Endometrium (tissue), 2 donors: ENCODE measurements around the gene ARID1B.

Experiments
- FAIRE-seq: peaks from 2 replicates; lab custom pipeline; 2012; peaks lifted over from hg19 to GRCh38; lab: Jason Lieb, UNC
- donor health status: control.
- donor health status: control.

The ARID1B gene

GRCh38 chr6:157194110-157194509 is 416.9 kb downstream of the ARID1B start:
- FAIRE-seq = peak; percentile 15

GRCh38 chr6:157194643-157195042 is 417.5 kb downstream of the ARID1B start:
- no peak for FAIRE-seq

GRCh38 chr6:157196391-157196790 is 419.2 kb downstream of the ARID1B start:
- no peak for FAIRE-seq

GRCh38 chr6:157198425-157199279 is 421.5 kb downstream of the ARID1B start:
- FAIRE-seq = no peak

GRCh38 chr6:157200117-157200516 is 422.9 kb downstream of the ARID1B start:
- no peak for FAIRE-seq

GRCh38 chr6:157200611-157201010 is 423.4 kb downstream of the ARID1B start:
- no peak for FAIRE-seq

GRCh38 chr6:157201083-157201482 is 423.9 kb downstream of the ARID1B start:
- no peak for FAIRE-seq

- FAIRE-seq = no peak
Measured at GRCh38 chr6:157203312-157203744, 426.1 kb downstream of the ARID1B start.

GRCh38 chr6:157203764-157204163 is 426.6 kb downstream of the ARID1B start:
- no peak for FAIRE-seq

- FAIRE-seq = peak; percentile 82
Measured at GRCh38 chr6:157205473-157206358, 428.5 kb downstream of the ARID1B start.

- FAIRE-seq = no peak
Measured at GRCh38 chr6:157206359-157206815, 429.2 kb downstream of the ARID1B start.

- no peak for FAIRE-seq
Measured at GRCh38 chr6:157207521-157208076, 430.4 kb downstream of the ARID1B start.

- no peak for FAIRE-seq
Measured at GRCh38 chr6:157209865-157210530, 432.8 kb downstream of the ARID1B start.

GRCh38 chr6:157210954-157211353 is 433.8 kb downstream of the ARID1B start:
- no peak for FAIRE-seq

GRCh38 chr6:157211603-157212455 is 434.7 kb downstream of the ARID1B start:
- no peak for FAIRE-seq

- no peak for FAIRE-seq
Measured at GRCh38 chr6:157213426-157213825, 436.2 kb downstream of the ARID1B start.

GRCh38 chr6:157213907-157214565 is 436.9 kb downstream of the ARID1B start:
- no peak for FAIRE-seq

- FAIRE-seq = no peak
Measured at GRCh38 chr6:157215717-157216116, 438.5 kb downstream of the ARID1B start.

GRCh38 chr6:157216570-157216969 is 439.4 kb downstream of the ARID1B start:
- FAIRE-seq = no peak

- no peak for FAIRE-seq
Measured at GRCh38 chr6:157217198-157217893, 440.2 kb downstream of the ARID1B start.
